ENCODE measurements around the gene CARS2.
"Not testable (repeated sequence)": the region's sequence is repeated elsewhere in the genome, so short reads cannot be mapped to it uniquely, and the experiment has no call there.

The CARS2 gene

GRCh38 chr13:110615322-110616102, 90.4 kb downstream of the CARS2 start, which contains the start of gene NAXD:
Gene NAXD (plus strand): TSS chr13:110615545. CDS start chr13:110615602, 57 bp downstream.
- peak; percentile 64 to 73 for DNase-seq

GRCh38 chr13:110615005-110615321, 91.0 kb downstream of the CARS2 start:
- no peak for DNase-seq

GRCh38 chr13:110610955-110611595, 94.8 kb downstream of the CARS2 start:
- no peak for DNase-seq

- DNase-seq: no peak
Measured at GRCh38 chr13:110607675-110608224, 98.2 kb downstream of the CARS2 start.

- not testable (repeated sequence) for DNase-seq
Measured at GRCh38 chr13:110606281-110606680, 99.6 kb downstream of the CARS2 start.

GRCh38 chr13:110605132-110605531, 100.8 kb downstream of the CARS2 start:
- DNase-seq: no peak

- no peak for DNase-seq
Measured at GRCh38 chr13:110600980-110601379, 104.9 kb downstream of the CARS2 start.

GRCh38 chr13:110600261-110600819, 105.6 kb downstream of the CARS2 start:
- no peak for DNase-seq

GRCh38 chr13:110597041-110597689, 108.8 kb downstream of the CARS2 start:
- DNase-seq: no peak

- DNase-seq: no peak
Measured at GRCh38 chr13:110593430-110594130, 112.3 kb downstream of the CARS2 start.

GRCh38 chr13:110592665-110593064, 113.3 kb downstream of the CARS2 start:
- DNase-seq: no peak

Data from activated CD4-positive, alpha-beta T cell treated with anti-CD3 and anti-CD28 coated beads, Interleukin-2, amount 50 U/mL, for 4 hours (primary cell).